Pons (tissue), 1 donor: Measurements from ENCODE around the gene SENP1.

Experiments used
- DNase-seq: peaks from one replicate; pipeline ENCODE4 v3.0.0-alpha.2; 2016; ENCODE audit warnings: low spot score

The SENP1 gene

DNA sequence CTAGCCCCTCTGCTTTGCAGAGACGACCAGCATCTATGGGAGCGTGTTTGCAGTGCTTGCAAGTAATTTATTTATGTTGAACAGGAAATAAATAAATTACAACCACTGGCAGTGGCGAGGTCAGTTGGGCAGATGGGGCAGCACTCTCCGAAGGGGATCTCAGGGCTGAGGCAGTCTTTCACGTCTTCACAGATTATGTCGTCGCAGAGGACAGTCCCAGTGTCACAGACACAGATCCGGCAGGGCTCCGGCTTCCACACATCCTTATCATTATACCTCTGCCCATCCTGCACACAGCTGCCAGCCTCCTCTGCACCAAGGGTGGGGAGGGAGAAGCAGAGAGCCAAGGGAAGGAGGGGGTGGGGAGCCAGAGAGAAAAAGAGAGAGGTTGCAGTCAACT is 106.1 kb downstream of the SENP1 start:
- no peak for DNase-seq

DNA sequence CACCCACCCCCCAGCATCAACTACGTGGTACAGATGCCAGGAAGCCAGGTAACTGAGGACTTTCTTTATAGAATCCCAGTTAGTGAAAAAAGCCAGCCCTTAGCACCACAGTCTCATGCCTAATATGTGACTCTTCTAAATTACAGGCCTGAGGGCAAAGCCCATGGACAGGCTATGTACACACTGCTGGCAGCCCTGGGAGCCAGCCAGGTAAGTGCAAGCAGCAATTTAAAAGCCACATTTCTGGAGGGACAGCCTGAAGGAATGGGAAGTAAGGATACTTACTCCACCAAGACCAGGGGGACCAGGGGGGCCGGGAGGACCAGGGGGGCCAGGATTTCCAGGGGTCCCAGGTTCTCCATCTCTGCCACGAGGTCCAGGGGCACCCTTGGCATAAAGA is 108.6 kb downstream of the SENP1 start:
- no peak for DNase-seq

DNA sequence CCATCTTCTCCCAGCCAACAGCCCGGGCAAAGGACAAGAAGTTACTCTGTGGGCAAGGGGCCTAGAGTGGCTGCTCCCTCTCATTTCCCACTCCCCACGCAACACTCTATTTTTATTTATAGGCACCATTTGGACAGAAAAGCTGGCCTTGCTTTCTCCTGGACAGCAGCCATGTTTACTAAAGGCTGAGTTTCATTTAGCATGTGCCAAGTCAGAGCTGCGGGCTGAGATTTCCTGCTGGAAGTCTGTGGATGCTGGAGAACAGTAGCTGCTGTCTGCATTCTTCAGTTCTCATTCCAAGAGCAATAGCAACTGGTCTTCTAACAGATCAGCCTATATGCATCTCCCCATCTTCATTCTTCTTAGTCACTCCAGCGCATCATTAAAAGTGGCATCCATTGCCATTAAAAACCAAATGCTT is 109.9 kb downstream of the SENP1 start:
- DNase-seq, result peak; percentile 72

DNA sequence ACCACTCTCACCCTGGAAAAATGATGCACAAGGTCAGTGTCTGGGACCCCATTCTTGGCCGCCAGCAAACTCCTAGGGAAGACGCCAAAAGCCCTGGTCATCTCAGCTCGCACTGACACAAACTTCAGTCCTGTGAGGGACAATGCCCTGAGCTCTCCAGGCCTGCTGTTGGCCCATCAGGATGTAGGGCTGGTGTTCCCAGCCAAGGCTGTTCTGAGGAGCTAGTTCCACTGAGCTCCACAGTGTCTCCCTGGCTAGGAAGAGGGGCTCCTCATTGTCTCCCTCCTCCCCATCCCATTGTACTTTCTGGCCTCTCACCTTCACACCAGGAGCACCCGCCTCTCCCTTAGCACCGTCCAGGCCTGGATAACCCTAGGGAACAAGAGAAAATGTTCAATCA is 112.4 kb downstream of the SENP1 start:
- no peak for DNase-seq
